Transverse colon (tissue), 3 donors: Measurements from ENCODE around the gene ZNF512B.
"Not testable (repeated sequence)": the region's sequence is repeated elsewhere in the genome, so short reads cannot be mapped to it uniquely, and the experiment has no call there.

ENCODE experiments used
- CTCF ChIP-seq, 5 experiments: fragments of 200-600 bp in 3 of 5; fragments of 450-650 bp in 2 of 5; sonication (generic) in 3 of 5; IDR thresholded peaks; 1 replicate in 2 of 5; 2 replicates in 3 of 5; pipeline ENCODE4 v1.5.1; 2016 to 2017; ENCODE audit warnings: antibody characterized with exemption in 5 of 5, inconsistent platforms in 3 of 5, mild to moderate bottlenecking in 2 of 5, moderate library complexity in 1 of 5
- POLR2A ChIP-seq: fragments of 450-650 bp; IDR thresholded peaks from one replicate; pipeline ENCODE4 v1.6.1; 2016; ENCODE audit warnings: antibody characterized with exemption, mild to moderate bottlenecking, moderate library complexity

- not testable (repeated sequence) for TF ChIP-seq POLR2A; CTCF (IDR thresholded peaks at IDR 0.05)
Observed at GRCh38 chr20:64012385-64013154, 42.8 kb upstream of the ZNF512B start.
